IPS DF 4.7 (cell line): Measurements from ENCODE around the gene CBL.
"Not testable (repeated sequence)": the region's sequence is repeated elsewhere in the genome, so short reads cannot be mapped to it uniquely, and the experiment has no call there.

ENCODE experiments used
- DNase-seq: peaks from one replicate; pipeline ENCODE4 v3.0.0-alpha.2; 2013; ENCODE audit warnings: low spot score; ENCODE audit errors: extremely low read depth

The CBL gene

DNA sequence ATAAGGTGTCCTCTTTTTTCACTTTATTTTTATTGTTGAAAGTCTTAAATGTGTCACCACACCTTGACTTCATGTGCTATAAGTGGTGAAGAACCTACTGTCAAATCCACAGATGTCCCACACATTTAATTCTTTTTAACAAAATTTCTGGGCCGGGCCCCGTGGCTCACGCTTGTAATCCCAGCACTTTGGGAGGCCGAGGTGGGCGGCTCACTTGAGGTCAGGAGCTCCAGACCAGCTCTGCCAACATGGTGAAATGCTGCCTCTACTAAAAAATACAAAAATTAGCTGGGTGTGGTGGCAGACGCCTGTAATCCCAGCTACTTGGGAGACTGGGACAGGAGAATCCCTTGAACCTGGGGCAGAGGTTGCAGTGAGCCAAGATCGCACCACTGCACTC is 3.0 kb downstream of the CBL start:
- DNase-seq = no peak

DNA sequence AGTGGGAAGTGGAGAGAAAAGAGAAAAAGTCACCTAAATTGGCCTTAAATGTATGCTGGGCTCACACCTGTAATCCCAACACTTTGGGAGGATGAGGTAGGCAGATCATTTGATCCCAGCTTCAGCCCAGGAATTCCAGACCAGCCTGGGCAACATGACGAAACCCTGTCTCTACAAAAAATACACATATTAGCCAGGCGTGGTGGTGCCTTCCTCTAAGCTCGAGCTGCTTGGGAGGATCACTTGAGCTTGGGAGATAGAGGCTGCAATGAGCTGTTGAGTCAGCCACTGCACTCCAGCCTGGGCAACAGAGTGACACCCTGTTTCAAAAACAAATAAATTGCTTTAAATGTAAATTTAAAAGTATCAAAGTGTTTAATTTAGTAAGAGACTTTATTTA is 3.9 kb downstream of the CBL start:
- no peak for DNase-seq

DNA sequence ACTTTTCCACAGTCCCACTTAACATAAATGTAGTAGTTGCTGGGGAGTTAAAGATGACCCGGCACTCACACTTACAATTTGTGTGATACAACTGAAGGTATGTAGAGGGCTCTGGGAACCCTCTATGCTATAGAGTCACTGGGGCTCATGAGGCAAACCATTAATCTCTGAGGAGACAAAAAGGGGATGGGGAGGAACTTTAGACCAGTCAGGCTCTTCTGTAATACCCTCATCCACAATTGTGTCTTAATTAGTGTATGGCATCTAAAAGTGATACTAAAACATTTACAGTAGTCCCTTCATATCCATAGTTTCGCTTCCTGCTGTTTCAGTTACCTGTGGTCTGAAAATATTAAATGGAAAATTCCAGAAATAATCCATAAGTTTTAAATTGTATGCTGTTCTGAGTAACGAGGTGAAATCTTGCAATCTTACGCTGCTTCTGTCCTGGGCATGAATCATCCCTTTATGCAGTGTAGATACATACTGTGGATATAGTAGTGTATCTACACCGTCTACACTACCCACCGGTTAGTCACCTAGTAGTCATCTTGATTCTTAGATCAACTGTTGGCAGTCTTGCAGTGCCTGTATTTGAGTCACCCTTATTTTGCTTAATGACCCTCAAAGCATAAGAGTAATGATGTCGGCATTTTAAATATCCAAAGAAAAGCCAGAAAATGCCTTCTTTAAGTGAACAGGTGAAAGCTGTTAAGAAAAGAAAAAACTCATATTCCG is 12.2 kb downstream of the CBL start:
- DNase-seq = no peak

DNA sequence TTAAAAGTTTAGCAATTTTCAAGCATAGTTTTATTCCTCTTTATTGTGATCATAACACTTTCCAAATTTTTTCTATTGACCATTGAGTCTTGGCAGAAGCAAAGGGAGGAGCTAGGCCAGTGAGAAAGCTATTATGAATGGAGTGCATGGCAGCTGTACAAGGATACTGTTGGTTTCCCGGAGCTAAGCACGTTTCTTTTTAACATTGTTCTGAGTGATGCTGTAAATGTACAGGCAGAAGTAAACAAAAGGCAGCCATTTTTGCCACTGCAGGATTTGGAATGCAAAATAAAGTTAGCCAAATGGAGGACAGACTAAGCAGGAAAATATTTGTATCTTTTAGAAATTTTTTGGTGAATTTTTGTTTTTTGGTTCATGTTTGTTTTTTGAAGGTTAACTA is 16.2 kb downstream of the CBL start:
- DNase-seq = no peak

DNA sequence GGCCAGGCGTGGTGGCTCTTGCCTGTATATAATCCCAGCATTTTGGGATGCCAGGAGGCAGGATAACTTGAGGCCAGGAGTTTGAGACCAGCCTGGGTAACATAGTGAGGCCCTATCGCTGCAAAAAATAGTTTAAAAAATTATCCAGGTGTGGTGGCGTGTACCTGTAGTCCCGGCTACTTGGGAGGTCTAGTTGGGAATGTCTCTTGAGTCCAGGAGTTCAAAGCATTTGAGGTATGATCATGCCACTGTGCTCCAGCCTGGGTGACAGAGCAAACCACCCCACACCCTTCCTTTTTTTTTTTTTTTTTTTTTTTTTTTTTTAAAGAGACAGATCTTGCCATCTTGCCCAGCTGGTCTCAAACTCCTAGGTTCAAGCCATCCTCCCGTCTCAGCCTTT is 16.8 kb downstream of the CBL start:
- DNase-seq = no peak

DNA sequence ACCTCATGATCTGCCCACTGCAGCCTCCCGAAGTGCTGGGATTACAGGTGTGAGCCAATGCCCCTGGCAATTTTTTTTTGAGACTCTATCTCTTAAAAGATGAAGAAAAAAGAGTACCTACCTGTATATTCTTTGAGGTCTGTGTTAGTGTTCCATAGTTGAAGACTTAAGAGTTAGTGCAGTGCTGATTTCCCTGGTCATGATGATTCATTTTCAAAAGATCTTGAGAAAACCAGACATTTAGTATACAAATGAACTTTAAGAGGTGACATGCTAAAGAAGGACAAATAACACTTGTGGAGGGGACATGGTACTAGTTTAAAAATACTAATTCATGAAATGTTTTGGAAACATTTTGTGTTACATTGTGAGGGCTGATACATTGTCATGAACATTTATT is 17.7 kb downstream of the CBL start:
- no peak for DNase-seq

DNA sequence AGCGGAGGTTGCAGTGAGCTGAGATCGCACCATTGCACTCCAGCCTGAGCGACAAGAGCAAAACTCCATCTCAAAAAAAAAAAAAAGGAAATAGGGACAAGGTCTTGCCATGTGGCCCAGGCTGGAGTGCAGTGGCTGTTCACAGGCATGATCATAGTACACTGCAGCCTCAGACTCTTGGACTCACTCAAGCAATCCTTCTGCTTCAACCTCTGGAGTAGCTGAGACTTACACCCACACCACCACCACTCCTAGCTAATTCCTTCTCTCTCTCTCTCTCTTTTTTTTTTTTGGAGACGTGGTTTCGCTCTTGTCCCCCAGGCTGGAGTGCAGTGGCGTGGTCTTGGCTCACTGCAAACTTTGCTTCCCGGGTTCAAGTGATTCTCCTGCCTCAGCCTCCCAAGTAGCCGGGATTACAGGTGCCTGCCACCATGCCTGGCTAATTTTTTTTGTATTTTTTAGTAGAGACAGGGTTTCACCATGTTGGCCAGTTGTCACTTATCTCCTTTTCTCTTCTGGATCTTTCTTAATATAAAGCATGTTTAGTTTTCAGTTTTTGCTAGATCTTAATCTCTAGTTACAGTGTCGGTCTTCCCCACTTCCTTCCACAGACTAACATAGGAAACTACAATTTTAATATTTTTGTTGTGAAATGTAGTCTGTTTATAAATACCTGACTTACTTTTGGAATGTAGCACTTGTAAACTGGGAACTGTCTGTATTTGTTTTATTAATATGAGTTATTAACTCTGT is 22.6 kb downstream of the CBL start:
- not testable (repeated sequence) for DNase-seq

DNA sequence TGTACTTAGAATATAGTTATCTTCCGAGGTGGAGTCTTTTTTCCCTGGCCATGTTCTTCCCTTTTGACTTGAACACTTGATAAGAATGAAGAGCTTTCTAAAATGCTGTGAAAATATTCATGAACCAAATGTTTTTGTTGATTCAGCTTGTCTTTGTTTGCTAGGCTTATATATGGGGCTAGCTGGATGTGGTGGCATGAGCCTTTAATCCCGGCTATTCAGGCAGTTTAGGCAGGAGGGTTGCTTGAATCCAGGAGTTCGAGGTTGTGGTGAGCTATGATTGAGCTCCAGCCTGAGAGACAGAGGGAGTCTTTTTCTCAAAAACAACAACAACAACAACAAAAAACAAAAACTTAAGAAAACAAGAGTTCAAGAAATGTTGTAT is 23.1 kb downstream of the CBL start:
- DNase-seq = no peak

DNA sequence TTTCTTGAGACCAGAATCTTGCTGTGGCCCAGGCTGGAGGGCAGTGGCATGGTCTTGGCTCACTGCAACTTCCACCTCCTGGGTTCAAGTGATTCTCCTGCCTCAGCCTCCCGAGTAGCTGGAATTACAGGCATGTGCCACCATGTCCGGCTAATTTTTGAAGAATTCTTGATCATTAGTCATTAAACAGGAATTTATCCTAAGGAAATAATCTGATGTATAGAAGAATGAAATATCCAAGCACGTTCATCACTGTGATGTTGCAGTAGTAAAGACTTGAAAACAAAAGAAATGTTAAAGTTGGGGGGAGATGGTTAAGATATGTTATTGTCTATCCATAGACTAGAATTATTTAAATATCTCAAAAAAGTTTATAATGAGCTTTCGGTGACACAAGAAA is 23.6 kb downstream of the CBL start:
- no peak for DNase-seq

DNA sequence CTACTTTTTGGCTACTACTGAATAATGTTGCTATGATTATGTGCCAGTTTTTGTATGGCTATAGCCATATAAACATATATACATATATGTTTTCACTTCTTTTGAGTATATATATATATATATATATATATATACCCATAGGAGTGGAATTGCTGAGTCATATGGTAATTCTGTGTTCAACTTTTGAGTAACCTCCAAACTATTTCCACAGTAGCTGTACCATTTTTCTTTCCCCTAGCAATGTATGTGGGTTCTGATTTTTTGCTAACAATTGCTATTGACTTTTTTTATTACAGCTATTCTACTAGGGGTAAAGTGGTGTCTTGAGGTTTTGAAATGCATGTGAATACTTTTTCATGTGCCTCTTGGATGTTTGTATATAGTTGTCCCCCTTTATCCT is 30.4 kb downstream of the CBL start:
- DNase-seq = no peak

DNA sequence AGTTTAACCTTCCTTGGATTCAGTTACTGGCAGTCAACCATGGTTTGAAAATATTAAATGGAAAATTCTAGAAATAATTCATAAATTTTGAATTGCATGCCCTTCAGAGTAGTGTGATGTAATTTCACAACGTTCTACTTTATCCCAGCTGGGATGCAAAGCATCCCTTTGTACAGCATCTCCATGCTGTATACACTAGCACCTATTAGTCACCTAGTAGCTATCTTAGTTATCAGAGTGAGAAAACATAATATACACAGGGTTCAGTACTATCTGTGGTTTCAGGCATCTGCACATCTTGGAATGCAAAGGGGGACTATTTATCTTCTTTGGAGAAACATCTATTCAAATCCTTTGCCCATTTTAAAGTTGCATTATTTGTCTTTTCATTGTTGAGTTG is 30.8 kb downstream of the CBL start:
- DNase-seq = no peak

DNA sequence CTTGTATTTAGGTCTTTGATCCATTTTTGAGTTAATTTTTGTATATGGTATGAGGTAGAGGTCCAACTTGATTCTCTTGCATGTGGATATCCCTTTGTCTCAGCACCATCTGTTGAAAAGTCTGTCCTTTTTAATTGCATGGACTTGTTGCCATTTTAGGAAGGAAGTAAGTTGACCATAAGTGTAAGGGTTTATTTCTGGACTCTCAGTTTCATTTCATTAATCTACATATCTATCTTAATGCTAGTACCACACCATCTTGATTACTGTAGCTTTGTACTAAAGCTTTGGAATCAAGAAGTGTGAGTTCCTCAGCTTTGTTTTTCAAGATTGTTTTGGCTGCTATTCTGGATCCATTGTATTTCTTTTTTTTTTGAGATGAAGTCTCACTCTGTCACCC is 31.4 kb downstream of the CBL start:
- no peak for DNase-seq

DNA sequence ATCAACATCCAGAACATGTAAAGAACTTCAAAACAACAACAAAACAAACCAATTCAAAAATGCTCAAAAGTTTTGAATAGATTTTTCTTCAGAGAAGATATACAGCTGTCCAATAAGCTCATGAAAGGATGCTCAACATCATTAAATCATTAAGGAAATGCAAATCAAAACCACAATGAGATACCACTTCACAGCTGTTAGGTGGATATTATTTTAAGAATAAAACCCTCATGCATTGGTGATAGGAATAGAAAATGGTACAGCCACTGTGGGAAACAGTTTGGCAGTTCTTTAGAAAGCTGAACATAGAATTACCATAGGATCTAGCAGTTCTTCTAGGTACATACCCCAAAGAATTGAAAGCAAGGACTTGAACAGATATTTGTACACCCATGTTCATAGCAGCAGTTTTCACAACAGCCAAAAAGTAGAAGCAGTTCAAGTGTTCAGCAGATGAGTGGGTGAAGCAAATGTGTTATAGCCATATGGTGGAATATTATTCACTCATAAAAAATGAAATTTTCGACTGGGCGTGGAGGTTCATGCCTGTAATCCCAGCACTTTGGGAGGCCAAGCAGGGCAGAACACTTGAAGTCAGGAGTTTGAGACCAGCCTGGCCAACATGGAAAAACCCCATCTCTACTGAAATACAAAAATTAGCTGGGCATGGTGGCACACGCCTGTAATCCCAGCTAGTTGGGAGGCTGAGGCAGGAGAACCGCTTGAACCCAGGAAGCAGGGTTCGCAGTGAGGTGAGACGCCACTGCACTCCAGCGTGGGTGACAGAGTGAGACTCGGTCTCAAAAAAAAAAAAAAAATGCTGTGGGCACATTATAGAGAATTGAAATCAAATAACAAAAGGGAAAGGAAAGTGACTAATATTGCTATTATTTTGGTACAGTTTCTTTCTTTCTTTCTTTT is 42.9 kb downstream of the CBL start:
- DNase-seq = no peak

DNA sequence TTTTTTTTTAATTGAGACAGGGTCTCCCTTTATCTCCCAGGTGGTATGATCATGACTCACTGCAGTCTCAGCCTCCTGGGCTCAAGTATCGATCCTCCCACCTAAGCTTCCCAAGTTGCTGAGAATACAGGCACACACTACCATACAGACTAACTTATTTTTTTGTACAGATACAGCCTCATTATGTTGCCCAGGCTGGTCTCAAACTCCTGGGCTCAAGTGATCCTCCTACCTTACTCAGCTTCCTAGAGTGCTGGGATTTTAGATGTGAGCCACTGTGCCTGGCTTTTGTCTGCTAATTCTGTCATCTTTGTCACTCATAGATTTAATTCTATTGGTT is 43.5 kb downstream of the CBL start:
- DNase-seq = no peak

DNA sequence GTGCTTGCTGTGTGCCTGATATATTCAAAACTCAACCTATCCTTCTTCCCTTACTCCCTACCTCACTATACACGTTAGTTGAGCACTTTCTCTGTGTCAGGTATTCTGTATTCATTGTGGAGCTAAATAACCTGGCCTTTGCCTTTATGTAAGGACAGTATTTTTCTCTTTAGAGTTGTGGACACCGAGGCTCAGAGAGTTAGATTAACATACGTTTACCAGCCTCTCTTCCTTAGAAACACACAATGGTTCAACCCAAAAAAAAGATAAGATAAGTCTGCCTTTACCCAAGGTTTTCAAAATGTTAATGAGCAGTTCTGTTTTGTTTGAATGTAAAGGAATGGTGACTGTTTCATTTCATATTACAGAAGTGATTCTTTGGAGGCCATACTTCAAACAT is 45.0 kb downstream of the CBL start:
- DNase-seq = no peak

DNA sequence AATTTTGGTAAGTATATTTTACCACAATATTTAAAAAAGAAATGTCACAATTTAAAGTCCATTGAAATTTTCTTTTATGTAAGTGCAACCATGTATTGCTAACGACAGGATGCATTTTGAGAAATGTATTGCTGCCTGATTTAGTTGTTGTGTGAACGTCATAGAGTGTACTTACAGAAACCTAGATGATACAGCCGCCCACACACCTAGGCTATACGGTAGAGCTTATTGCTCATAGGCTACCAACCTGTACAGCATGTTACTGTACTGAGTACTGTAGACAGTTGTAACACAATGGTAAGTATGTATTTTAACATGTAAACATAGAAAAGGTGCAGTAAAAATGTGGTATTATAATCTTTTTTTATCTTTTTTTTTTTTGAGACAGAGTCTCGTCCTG is 48.1 kb downstream of the CBL start:
- DNase-seq = no peak

DNA sequence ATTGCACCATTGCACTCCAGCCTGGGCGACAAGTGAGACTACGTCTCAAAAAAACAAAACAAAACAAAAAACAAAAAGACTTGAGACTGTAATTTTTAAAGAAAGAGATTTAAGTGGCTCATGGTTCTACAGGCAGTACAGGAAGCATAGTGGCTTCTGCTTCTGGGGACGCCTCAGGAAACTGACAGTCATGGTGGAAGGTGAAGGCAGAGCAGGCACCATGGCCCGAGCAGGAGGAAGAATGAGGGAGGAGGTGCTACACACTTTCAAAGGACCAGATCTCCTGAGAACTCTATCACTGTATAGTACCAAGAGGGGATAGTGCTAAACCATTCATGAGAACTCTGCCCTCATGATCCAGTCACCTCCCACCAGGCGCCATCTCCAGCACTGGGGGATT is 52.0 kb downstream of the CBL start:
- no peak for DNase-seq

DNA sequence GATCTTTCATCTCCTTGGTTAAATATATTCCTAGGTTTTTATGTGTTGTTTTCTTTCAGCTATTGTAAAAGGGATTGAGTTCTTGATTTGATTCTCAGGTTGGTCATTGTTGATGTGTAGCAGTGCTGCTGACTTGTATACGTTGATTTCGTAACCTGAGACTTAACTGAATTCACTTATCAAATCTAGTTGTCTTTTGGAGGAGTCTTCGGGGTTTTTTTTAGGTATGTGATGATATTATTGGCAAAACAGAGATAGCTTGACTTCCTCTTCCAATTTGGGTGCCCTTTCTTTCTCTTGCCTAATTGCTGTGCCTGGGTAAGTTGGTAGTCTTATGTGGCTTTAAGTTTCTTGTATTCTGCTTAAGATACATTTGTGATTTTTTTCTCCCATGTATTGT is 52.8 kb downstream of the CBL start:
- no peak for DNase-seq

DNA sequence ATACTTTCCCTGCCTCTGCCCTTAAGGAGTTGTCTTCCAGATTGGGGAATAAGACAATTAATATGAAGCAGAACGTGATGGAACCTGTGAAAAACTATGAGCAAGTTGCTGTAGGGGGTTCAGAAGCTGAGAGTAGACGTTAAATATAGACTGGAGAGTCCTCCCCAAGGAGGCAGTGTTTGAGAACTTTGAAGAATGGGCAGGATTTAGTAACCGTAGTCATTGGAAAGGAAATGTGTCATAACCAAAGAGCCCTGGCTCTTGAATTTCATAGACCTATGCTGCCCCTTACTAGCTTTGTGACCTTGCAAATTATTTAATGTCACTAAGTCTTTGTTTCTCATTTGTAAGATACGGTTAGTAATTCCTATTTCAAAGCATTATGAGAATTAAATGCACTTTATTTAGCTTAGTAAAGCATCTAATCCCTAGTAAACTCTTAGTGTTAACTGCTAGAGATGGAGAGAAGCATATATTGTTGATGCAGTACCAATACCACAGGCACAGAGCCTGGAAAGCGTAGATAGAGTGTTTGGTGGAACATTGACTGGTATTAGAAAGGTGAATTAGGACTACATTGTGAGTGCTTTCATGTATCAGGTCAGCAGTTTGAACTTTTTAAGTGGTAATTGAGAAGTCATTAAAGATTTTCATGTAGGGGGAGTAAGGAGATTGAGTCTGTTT is 56.7 kb downstream of the CBL start:
- DNase-seq = no peak

DNA sequence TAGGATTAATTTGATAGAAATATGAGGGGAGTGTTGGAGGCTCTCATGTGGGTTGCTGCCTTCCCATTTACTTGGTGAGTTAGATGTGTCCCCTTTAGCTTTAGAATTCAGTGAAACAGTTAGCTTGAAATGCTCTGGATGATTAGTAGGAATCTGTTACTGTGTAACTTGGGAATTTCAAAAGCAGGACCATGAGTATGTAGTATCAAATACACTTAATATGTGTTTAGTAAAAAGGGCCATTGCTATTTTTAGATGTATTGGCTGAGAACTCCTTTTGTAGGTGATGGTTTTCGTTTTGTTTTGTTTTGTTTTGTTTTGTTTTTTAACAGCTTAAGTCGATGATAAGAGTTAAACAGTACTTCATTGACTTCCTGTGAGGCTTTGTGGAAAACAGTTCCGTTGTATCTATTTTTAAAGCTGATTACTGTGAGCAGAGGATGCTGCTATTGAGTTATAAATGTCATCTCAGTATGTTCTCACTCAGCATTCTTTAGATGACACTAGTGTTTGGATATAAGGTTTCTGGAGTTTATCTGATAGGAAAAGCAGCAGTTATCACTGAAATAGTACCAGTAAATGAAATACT is 57.3 kb downstream of the CBL start:
- DNase-seq = no peak

DNA sequence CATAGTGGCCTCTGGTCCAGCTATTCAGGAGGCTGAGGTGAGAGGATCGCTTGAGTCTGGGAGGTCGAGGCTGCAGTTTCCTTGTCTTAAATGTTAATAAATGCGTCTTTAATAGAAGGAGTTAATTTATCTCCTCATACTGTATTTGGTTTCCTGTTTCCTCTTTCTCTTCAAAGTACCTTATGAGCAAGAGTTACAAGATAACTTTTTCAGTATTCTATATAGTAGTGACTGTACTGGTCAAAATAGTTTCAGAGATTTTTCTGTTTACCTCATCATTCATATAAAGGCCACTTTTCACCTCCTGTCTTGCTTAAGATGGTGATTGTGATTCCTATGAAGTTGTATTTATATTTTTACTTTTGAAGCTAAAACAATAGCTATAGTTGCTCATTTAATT is 59.9 kb downstream of the CBL start:
- no peak for DNase-seq
